LNCAP (cell line): ENCODE results near the gene RAD9A.

Experiments
- TF ChIP-seq, protein P1 (sequence below): fragments of 450-650 bp; IDR thresholded peaks from 2 replicates; pipeline ENCODE4 v1.5.1; 2017; ENCODE audit warnings: mild to moderate bottlenecking

Gene RAD9A

GRCh38 chr11:67349457-67349856 is 42.3 kb upstream of the RAD9A start:
- TF ChIP-seq, protein P1, sequence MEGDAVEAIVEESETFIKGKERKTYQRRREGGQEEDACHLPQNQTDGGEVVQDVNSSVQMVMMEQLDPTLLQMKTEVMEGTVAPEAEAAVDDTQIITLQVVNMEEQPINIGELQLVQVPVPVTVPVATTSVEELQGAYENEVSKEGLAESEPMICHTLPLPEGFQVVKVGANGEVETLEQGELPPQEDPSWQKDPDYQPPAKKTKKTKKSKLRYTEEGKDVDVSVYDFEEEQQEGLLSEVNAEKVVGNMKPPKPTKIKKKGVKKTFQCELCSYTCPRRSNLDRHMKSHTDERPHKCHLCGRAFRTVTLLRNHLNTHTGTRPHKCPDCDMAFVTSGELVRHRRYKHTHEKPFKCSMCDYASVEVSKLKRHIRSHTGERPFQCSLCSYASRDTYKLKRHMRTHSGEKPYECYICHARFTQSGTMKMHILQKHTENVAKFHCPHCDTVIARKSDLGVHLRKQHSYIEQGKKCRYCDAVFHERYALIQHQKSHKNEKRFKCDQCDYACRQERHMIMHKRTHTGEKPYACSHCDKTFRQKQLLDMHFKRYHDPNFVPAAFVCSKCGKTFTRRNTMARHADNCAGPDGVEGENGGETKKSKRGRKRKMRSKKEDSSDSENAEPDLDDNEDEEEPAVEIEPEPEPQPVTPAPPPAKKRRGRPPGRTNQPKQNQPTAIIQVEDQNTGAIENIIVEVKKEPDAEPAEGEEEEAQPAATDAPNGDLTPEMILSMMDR, result no peak

- TF ChIP-seq, protein P1, result no peak
Measured at GRCh38 chr11:67349928-67350465, 41.8 kb upstream of the RAD9A start.

- TF ChIP-seq, protein P1, result peak; percentile 91
Measured at GRCh38 chr11:67351275-67352005, 40.3 kb upstream of the RAD9A start.

- TF ChIP-seq, protein P1, result no peak
Measured at GRCh38 chr11:67352546-67353316, 39.1 kb upstream of the RAD9A start.

GRCh38 chr11:67353317-67354074 is 38.3 kb upstream of the RAD9A start, which contains the start of gene POLD4:
POLD4 (minus strand) TSS chr11:67353546; CDS start chr11:67353399, 147 bp downstream.
- TF ChIP-seq, protein P1, result no peak

DNA sequence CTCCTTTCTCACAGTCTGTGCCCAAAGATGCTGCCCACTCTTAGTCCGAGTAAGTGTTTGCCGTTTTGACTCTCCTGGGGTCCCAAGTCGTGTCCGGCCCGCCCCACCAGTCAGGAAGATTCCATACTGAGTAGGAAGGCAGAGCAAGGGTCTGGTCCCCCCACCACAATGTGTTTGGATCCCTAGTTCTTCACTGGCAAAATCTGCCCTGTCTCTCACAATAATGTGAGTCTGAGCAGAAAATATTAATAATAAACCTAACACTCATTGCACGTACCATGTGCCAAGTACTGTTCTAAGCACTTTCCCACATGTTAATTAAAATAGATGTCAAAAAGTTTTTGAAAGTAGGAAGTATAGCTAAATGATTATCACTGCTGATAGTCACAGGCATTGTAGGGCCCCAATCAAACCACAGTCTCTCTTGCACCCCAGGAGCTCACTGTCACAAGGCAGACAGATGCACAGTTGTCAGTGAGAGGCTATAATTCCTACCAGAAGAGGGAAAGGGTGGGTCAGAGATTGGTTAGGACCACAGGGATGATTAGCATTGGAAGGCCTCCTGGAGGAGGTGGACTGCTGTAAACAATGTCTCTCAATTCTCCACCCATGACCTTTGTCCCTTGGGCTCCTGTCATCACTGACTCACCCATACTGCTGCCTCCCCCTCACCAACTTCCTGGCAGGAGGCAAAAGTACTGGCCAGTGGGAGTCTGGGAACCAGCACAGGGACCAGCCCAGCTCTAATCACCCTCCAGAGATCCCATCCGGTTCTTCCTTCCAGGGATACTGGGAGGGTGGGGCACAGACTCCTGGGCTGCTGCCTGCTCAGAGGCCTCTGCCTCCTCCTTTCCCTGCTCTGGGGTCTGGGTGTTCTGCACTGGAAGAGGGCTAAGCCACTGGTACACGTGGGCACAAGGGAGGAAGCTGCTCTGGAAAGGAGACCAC is 37.4 kb upstream of the RAD9A start:
- TF ChIP-seq, protein P1, result no peak
